Measurements from ENCODE around the gene ARRDC5.
"Not testable (repeated sequence)": the region's sequence is repeated elsewhere in the genome, so short reads cannot be mapped to it uniquely, and the experiment has no call there.

The ARRDC5 gene

GRCh38 chr19:4896372-4896771 is 6.3 kb downstream of the ARRDC5 start:
- DNase-seq (ENCODE audit: low read depth), result no peak

DNA sequence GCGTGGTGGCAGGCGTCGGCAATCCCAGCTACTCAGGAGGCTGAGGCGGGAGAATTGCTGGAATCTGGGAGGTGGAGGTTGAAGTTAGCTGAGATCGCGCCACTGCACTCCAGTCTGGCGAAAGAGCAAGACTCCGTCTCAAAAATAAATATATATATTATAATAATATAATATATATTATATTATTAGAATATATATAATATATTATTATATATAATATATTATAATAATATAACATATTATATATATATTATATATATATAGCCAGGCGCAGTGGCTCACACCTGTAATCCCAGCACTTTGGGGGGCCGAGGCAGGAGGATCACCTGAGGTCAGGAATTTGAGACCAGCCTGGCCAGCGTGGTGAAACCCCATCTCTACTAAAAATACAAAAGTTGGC is 9.7 kb downstream of the ARRDC5 start:
- DNase-seq (ENCODE audit: low read depth); H3K4me3 ChIP-seq (ENCODE audit: low read length): not testable (repeated sequence)

More at GRCh38 chr19:4896372-4896771, 6.3 kb downstream of the ARRDC5 start:
- no peak overlapping the region for H3K4me3 ChIP-seq (ENCODE audit: low read length)
- TF ChIP-seq, protein P1, sequence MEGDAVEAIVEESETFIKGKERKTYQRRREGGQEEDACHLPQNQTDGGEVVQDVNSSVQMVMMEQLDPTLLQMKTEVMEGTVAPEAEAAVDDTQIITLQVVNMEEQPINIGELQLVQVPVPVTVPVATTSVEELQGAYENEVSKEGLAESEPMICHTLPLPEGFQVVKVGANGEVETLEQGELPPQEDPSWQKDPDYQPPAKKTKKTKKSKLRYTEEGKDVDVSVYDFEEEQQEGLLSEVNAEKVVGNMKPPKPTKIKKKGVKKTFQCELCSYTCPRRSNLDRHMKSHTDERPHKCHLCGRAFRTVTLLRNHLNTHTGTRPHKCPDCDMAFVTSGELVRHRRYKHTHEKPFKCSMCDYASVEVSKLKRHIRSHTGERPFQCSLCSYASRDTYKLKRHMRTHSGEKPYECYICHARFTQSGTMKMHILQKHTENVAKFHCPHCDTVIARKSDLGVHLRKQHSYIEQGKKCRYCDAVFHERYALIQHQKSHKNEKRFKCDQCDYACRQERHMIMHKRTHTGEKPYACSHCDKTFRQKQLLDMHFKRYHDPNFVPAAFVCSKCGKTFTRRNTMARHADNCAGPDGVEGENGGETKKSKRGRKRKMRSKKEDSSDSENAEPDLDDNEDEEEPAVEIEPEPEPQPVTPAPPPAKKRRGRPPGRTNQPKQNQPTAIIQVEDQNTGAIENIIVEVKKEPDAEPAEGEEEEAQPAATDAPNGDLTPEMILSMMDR (conservative IDR thresholded peaks at IDR 0.05; ENCODE audit: low read depth, low read length), result no peak

DNA sequence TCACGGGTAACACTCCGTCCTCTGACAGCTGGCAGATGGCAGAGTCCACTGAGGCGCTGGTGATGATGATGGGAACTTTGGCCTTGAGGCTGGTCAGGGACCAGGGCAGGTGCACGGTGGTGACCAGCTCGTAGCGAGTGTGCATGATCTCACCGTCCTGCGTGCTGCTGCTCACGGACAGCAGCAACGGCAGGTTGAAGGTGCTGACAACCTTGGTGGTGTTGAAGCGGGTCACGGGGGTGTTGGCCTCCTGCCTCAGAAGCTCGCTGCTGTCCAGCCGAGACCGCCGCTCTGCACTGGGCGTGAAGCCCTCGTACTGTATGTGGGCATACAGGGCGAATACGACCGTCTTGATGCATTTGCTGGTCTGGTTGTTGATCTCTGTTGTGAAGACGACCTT is 11.6 kb downstream of the ARRDC5 start:
- DNase-seq (ENCODE audit: low read depth), result no peak
- no peak overlapping the region for H3K4me3 ChIP-seq (ENCODE audit: low read length)
- TF ChIP-seq, protein P1 (conservative IDR thresholded peaks at IDR 0.05; ENCODE audit: low read depth, low read length), result no peak

DNA sequence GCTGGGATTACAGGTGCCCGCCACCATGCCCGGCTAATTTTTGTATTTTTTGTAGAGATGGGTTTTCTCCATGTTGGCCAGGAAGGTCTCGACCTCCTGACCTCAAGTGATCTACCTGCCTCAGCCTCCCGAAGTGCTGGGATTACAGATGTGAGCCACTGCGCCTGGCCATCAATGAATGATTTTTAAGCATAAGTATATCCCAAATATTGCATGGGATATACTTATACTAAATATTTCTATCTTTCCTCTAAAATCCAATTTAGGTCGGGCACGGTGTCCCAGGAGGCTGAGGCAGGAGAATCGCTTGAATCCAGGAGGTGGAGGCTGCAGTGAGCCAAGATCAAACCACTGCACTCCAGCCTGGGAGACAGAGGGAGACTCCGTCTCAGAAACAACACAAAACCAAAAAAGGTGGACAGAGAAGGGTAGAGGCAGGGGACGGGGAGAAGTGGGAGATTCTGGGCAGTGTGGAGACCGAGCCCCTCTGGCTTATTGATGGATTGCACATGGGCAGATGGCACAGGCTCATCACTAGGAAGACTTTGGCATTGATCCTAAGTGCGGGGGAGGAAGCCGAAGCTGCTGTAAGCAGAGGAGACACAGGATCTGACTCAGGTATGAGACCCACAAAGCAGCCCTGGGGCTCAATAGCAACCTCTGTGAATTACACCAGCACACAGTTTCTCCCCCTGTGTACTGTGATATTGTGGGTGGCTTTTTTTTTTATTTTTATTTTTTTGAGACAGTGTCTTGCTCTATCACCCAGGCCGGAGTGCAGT is 13.5 kb downstream of the ARRDC5 start:
- H3K4me3 ChIP-seq (ENCODE audit: low read length), result no peak overlapping the region
- TF ChIP-seq, protein P1 (conservative IDR thresholded peaks at IDR 0.05; ENCODE audit: low read depth, low read length), result no peak
- no peak for DNase-seq (ENCODE audit: low read depth)

GRCh38 chr19:4887803-4888202 is 14.9 kb downstream of the ARRDC5 start:
- H3K4me3 ChIP-seq (ENCODE audit: low read length); DNase-seq (ENCODE audit: low read depth): not testable (repeated sequence)

GRCh38 chr19:4884993-4885392 is 17.7 kb downstream of the ARRDC5 start:
- not testable (repeated sequence) for DNase-seq (ENCODE audit: low read depth); H3K4me3 ChIP-seq (ENCODE audit: low read length)

GRCh38 chr19:4882874-4883273 is 19.8 kb downstream of the ARRDC5 start:
- not testable (repeated sequence) for H3K4me3 ChIP-seq (ENCODE audit: low read length); DNase-seq (ENCODE audit: low read depth)

- TF ChIP-seq, protein P1 (conservative IDR thresholded peaks at IDR 0.05; ENCODE audit: low read depth, low read length), result no peak
- no peak for DNase-seq (ENCODE audit: low read depth)
- no peak overlapping the region for H3K4me3 ChIP-seq (ENCODE audit: low read length)
Observed at GRCh38 chr19:4879041-4879440, 23.7 kb downstream of the ARRDC5 start.

DNA sequence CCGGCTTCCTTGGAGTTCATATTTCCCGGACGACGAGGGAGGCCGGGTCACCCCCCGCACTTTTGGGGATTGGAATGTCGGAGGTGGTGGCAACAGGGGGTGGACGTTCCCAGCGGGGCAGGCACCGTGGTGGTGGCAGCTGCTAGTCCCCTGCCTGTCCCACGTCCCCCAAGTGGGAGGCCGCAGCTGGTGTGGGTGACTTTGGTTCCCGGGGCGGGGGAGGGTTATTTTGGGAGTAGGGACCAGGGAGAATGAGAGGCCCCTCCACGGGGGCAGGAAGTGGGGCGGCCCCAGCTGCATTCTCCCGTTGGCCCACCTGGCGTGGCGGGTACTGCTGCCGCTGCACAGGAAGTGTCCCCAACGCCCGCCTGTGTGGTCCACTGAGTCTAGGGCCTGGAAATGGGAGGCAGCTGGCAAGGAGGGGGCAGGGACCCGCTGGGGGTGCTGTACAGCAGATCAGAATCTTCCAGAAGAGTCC is 24.2 kb downstream of the ARRDC5 start:
- no peak overlapping the region for H3K4me3 ChIP-seq (ENCODE audit: low read length)
- no peak for DNase-seq (ENCODE audit: low read depth)
- TF ChIP-seq, protein P1 (conservative IDR thresholded peaks at IDR 0.05; ENCODE audit: low read depth, low read length), result no peak

Data from retinal pigment epithelial cell (primary cell).